NCI-H2029 (cell line): Measurements from ENCODE around the gene CFAP73.

Source experiments
- DNase-seq: peaks from one replicate; lab custom pipeline; 2025; lab: John Stamatoyannopoulos, UW

The CFAP73 gene

DNA sequence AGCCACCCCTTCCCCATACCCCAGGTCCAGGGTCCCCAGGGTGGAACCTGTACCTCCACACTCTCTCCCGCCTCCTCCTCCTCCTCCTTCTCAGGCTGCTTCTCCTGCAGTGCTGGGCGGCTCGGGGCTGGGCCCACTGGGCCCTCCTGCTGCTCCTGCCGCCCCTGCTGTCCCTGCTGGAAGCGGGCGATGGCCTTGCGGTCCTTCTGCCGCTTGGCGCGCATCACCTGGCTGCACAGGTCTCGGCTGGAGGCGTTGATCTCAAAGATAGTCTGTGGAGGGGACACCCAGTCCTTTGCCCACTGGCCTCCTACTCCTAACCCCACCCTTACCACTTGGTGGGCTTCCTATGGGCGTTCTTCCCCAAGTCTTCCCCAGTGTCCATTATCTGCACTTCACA is 14.5 kb downstream of the CFAP73 start:
- DNase-seq: no peak

GRCh38 chr12:113165521-113166450 is 16.3 kb downstream of the CFAP73 start:
- no peak for DNase-seq

GRCh38 chr12:113167868-113168267 is 18.3 kb downstream of the CFAP73 start:
- DNase-seq: no peak

DNA sequence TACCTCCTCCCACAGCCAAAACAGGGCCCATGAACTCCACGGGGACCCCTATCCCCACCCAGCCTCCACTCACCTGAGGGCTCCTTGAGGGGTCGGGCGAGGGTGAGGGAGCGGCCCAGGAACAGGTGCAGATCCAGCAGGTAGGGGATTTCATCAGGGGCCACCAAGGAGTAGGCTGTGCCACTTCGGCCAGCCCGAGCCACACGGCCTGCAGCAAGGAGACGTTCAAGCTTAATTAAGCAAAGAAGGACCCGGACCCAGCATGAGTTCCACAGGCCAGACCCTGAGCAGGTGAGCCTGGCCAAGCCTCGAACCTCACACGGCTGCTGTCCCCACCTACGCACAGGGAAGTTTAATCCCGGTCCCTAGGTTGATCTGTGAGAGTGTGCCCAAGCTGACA is 20.2 kb downstream of the CFAP73 start:
- no peak for DNase-seq

GRCh38 chr12:113170457-113170856 is 20.9 kb downstream of the CFAP73 start:
- no peak for DNase-seq

GRCh38 chr12:113170926-113171325 is 21.4 kb downstream of the CFAP73 start:
- DNase-seq: no peak

DNA sequence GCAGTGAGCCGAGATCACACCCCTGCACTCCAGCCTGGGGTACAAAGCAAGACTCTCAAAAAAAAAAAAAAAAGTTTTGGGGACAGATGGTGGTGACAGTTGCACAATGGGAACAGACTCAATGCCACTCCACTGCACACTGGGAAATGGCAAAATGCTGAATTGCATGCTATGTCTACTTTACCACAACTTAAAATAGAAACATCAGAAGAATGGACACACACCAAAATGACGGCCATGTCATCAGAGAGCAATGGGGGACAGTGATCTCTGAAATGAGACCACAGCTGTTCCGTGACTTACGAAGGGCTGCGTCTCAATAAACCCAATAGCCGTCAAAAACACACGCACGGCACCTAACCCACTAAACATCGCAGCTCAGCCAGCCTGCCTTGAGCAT is 22.0 kb downstream of the CFAP73 start:
- DNase-seq: no peak

- no peak for DNase-seq
Observed at GRCh38 chr12:113172185-113172584, 22.7 kb downstream of the CFAP73 start.

DNA sequence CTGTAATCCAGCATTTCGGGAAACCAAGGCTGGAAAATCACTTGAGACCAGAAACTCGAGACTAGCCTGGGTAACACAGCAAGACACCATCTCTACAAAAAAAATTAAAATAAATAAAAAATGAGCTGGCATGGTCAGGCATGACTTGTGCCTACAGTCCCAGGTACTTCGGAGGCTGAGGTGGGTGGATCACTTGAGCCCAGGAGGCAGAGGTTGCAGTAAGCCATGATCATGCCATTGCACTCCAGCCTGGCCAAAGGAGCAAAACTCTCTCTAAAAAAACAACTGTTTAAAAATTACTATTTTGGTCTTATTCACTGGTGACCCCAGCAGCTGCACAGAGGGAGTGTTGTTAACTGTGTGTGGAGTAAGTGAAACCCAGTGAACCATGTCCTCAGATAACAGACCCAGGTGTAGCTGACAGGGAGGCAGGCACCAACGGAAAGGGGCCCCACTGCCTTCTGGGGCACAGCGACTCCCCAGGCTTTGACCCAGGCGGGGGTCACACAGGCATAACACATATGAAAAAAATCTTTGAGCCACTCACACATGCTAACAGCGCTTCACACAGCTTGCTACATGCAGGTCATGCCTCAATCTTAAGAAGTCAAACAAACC is 23.7 kb downstream of the CFAP73 start:
- DNase-seq: no peak

DNA sequence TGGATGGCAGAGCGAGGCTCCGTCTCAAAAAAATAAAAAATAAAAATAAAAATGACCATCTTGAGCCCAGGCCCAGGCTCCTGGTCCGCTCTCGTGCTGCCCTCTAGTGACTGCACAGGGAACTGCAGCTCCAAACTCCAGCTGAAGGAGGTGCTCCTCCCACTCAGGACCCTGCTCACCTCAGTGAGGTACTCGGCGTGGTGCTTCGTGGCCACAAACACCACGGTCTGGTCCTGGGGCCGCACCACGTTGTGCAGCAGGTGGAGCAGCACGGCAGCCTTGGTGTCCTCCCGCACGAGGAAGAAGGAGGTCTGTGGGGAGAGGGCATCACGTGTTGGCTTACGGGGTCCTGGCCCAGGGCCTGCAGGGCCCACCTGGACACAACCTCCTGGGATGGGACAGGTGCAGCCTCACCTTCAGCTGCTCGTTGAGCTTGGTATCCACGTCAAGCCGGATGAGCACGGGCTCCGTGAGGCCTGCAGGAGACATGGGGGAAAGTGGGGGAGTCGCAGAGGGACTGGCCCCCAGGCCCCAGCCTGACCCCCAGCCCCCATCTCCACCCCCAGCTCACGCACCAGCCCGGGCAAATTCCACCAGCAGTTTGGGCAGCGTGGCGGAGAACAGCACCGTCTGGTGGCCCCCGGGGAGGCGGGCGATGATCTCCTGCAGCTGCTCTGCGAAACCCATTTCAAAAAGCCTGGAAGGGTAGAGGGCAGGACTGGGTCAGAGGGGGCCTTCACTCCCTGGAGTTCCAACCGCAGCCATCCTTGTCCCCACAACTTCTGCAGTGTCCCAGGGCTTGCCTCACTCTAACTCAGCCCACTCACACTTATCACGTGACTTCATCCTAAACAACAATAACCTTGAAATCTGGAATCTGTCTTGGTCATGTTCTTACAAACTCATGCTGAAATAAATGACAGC is 25.2 kb downstream of the CFAP73 start:
- DNase-seq: peak; percentile 14

DNA sequence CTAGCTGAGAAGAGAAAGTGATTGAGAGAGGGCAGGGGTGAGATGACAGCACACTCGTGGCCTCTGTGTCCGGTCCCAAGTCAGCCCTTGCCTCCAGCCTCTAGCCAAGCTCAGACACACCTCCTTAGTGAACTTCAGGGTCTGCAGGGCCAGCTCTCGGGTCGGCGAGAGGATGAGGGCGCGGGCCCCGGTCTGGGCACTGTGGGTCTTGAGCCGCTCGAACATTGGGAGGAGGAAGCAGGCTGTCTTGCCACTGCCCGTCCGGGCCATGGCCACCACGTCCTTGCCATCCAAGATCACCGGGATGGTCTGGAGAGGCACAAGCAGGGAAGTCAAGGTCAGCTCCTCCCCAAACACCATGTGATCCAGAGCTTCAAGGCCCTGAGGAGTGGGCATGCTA is 29.5 kb downstream of the CFAP73 start:
- no peak for DNase-seq

GRCh38 chr12:113180333-113180732 is 30.8 kb downstream of the CFAP73 start:
- no peak for DNase-seq

GRCh38 chr12:113181975-113182374 is 32.5 kb downstream of the CFAP73 start:
- DNase-seq: no peak

DNA sequence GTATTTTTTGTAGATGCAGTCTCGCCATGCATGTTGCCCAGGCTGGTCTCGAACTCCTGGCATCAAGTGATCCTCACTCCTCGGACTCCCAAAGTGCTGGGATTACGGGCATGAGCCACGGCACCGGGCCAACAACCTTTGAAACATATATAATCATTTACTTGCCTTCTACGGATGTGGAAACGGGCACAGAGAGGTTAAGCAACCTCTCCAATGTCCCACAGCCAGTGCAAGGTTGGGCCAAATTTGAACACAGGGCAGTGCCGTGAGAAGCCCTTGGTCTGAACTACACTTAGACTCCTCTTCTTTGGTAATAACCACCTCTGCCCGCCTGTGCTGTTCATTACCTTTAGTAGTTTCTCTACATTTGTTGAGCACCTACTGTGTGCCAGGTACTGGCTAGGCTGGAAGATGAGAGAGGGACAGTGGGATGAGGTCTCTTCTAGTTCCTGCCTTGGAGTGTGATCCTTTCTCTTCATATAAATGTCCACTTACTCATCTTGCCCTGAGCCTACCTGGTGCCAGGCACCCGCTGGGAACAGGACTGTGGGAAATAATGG is 33.6 kb downstream of the CFAP73 start:
- no peak for DNase-seq

GRCh38 chr12:113184098-113184899 is 34.8 kb downstream of the CFAP73 start:
- peak; percentile 61 for DNase-seq

DNA sequence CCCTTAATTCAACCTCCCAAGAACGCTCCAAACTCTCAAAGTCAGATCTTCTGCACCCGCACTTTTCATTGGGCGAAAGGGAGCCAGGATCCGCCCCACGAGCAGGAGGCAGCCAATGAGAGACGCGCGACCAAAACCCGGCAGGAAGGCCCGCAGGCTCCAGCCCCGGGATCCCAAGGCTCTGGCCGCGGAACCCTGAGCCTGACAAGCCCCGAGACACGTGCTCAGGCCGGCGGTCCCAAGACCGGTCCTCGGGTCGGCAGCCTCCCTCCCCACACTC is 35.3 kb downstream of the CFAP73 start:
- peak; percentile 65 for DNase-seq

DNA sequence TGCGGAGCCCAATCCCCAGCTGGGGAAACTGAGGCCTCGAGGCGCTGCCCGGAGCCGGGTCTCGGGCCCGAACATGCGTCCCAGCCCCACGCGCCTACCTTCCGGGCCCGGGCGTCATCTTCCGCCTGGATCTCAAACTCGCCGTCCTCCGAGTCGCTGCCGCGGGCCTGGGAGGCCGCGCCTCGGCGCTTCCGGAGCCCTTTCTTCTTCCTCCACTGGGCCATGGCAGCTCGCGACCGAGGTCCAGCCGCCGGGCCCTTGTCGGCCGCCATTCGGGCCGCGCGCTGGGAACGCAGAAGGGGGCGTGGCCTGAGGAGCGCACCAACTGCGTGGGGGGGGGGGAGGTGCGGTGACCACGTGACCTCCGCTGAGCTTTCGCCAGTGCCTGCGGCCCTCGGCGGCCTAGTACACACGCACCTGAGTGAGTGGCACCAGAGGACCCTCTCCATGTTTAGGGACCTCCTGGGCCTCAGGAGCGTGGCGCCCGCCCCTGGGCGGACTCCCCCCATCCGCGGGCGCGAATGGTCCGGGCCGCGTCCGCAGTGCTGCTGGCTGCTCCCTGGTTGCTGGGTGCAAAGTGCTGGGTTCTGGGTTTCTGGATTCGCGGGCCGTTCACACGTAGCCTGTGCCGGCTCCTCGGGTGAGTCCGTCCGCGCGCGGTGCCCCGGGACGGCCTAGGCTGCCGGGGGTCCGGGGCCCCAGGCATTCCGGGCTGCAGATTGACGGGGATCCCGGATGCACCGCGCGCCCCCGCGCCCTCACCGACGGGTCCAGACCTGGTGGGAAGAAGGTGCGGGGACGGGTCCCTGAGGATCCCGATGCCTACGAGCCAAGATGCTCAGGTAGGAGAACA is 35.9 kb downstream of the CFAP73 start, which contains the start of the genes DDX54 and RITA1:
TSS of gene DDX54 (minus strand) at position 299 of the 853 bp plus-strand sequence. CDS start at position 272, 27 bp downstream.
TSS of gene RITA1 (plus strand) at position 542 of the 853 bp plus-strand sequence. CDS start 1,026 bp downstream, outside the sequence.
- peak; percentile 66 for DNase-seq

DNA sequence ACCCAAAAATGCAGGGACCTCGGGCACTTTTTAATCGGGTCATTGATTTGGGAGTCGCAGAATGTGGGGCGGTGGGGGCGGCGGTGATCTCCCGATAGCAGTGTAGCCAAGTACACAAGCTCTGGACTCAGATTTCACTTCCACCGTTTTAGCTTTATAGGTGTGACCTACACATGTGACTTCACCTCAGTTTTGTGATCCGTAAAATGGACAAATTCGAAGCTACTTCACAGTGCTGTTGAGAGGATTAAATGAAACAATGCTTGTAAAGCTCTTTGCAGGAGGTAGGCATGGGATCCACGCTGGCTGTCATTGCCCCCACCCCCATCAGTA is 36.5 kb downstream of the CFAP73 start:
- DNase-seq: peak; percentile 24

DNA sequence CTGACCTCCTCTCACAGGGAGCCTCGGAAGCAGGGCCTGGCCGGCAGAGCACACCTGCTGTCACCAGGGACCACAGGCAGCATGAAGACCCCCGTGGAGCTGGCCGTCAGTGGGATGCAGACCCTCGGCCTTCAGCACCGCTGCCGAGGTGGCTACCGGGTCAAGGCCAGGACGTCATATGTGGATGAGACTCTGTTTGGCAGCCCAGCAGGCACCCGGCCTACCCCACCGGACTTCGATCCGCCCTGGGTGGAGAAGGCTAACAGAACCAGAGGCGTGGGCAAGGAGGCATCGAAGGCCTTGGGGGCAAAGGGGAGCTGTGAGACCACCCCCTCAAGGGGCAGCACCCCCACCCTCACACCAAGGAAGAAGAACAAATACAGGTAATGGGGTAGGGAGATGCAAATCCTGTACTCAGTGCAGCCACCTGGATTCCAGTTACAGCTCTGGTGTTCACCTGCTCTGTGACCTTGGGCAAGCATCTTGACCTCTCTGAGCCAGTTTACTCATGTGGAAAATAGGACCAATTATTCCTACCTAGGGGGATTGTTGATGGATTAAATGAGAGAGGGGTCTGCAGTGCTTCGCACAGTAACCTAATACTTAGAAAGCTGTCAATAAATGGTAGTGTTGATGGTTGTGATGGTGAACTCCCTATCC is 37.3 kb downstream of the CFAP73 start:
- no peak for DNase-seq

DNA sequence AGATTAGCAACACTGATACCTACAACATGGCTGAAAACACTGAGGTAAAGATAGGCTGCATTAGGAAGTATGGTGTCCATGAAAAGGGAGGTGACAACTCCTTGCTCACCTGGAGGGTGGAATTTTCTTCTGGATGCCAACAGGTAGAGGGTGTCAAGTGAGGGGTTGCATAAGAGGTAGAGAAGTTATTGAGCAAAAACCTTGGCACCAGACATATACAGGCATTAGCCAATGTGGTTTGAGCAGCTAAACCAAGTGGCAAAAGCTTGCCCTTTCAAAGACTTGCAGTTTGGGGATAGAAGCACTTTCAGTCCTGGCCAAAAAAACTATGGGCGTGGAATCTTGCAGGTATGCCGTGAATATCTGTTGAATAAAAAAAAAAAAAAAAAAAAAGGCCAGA is 39.8 kb downstream of the CFAP73 start:
- DNase-seq: no peak
